Loucy (cell line): Measurements from ENCODE around the gene MMP28.

ENCODE experiments used
- H2AFZ ChIP-seq: fragments of 200-600 bp; sonication (generic); 2 replicates; pipeline ENCODE4 v1.6.0; 2016; ENCODE audit warnings: antibody characterized with exemption, mild to moderate bottlenecking, low read length, moderate library complexity
- H3F3A ChIP-seq: fragments of 200-600 bp; 2 replicates; pipeline ENCODE4 v1.6.0; 2016; ENCODE audit warnings: antibody characterized with exemption, low read depth, mild to moderate bottlenecking
- H3K27me3 ChIP-seq: fragments of 200-600 bp; sonication (generic); 2 replicates; pipeline ENCODE4 v1.6.1; 2014; ENCODE audit warnings: low read length, mild to moderate bottlenecking; ENCODE audit not compliant: insufficient read depth, poor library complexity, severe bottlenecking
- H3K36me3 ChIP-seq: fragments of 200-600 bp; sonication (generic); 2 replicates; pipeline ENCODE4 v1.6.1; 2016; ENCODE audit warnings: low read length; ENCODE audit not compliant: insufficient read depth
- H3K4me1 ChIP-seq: fragments of 200-600 bp; sonication (generic); 2 replicates; pipeline ENCODE4 v1.5.1; 2014; ENCODE audit warnings: low read length, mild to moderate bottlenecking; ENCODE audit not compliant: insufficient read depth, poor library complexity, severe bottlenecking
- H3K4me2 ChIP-seq: fragments of 200-600 bp; sonication (generic); 2 replicates; pipeline ENCODE4 v1.6.0; 2014; ENCODE audit warnings: antibody characterized with exemption, low read length, low read depth, mild to moderate bottlenecking; ENCODE audit not compliant: poor library complexity, severe bottlenecking
- H3K4me3 ChIP-seq: fragments of 200-600 bp; sonication (generic); 2 replicates; pipeline ENCODE4 v1.5.1; 2014; ENCODE audit warnings: low read length, mild to moderate bottlenecking, mixed read lengths; ENCODE audit not compliant: poor library complexity, severe bottlenecking
- H3K79me2 ChIP-seq: fragments of 200-600 bp; sonication (generic); 2 replicates; pipeline ENCODE4 v1.6.1; 2014; ENCODE audit warnings: low read length; ENCODE audit not compliant: insufficient read depth
- H3K9ac ChIP-seq: fragments of 200-600 bp; sonication (generic); 2 replicates; pipeline ENCODE4 v1.6.0; 2014; ENCODE audit warnings: mild to moderate bottlenecking, low read depth, low read length, moderate library complexity; ENCODE audit not compliant: poor library complexity, severe bottlenecking
- H3K9me2 ChIP-seq: fragments of 200-600 bp; sonication (generic); replicated peaks from 2 replicates; pipeline ENCODE4 v1.6.1; 2016; ENCODE audit warnings: low read depth, low read length, mixed read lengths
- H3K9me3 ChIP-seq: fragments of 200-600 bp; sonication (generic); 2 replicates; pipeline ENCODE4 v1.6.1; 2014; ENCODE audit warnings: mild to moderate bottlenecking, antibody characterized with exemption, low read length, low read depth; ENCODE audit not compliant: insufficient read depth
- H4K20me1 ChIP-seq: fragments of 200-600 bp; sonication (generic); 2 replicates; pipeline ENCODE4 v1.6.0; 2014; ENCODE audit warnings: antibody characterized with exemption, low read length, mild to moderate bottlenecking; ENCODE audit not compliant: insufficient read depth, poor library complexity, severe bottlenecking
- CTCF ChIP-seq: fragments of 200-600 bp; sonication (generic); conservative IDR thresholded peaks from 2 replicates; pipeline ENCODE4 v1.5.1; 2014; ENCODE audit warnings: mild to moderate bottlenecking, antibody characterized with exemption, low read length
- EZH2phosphoT487 ChIP-seq: fragments of 200-600 bp; IDR thresholded peaks from 2 replicates; pipeline ENCODE4 v1.6.1; 2018; ENCODE audit warnings: antibody characterized with exemption, mild to moderate bottlenecking, moderate library complexity, borderline replicate concordance

Gene MMP28

GRCh38 chr17:35744830-35745229 lies 50.6 kb downstream of the MMP28 start:
- Histone ChIP-seq H4K20me1 (no peaks in the 10 kb centered on the region), H3K36me3 (no peaks in the 10 kb centered on the region), H3K4me3 (no peak overlapping the region), H3K4me2 (no peak overlapping the region), H3K9me3 (no peaks in the 10 kb centered on the region), H3K4me1 (no peaks in the 10 kb centered on the region), H2AFZ (no peak overlapping the region), H3K79me2 (no peaks in the 10 kb centered on the region), H3K9ac (no peak overlapping the region), H3F3A (no peaks in the 10 kb centered on the region), H3K27me3 (no peaks in the 10 kb centered on the region), H3K9me2 (no peaks in the 10 kb centered on the region)
- no peak for TF ChIP-seq CTCF
- no peak for TF ChIP-seq EZH2phosphoT487

- Histone ChIP-seq H2AFZ (no peak overlapping the region), H3K4me1 (no peaks in the 10 kb centered on the region), H3K27me3 (no peaks in the 10 kb centered on the region), H3K9me3 (no peaks in the 10 kb centered on the region), H3K79me2 (no peaks in the 10 kb centered on the region), H3K9me2 (no peaks in the 10 kb centered on the region), H3F3A (no peaks in the 10 kb centered on the region), H3K9ac (no peak overlapping the region), H4K20me1 (no peaks in the 10 kb centered on the region), H3K4me2 (no peak overlapping the region), H3K4me3 (no peak overlapping the region), H3K36me3 (no peaks in the 10 kb centered on the region)
- no peak for TF ChIP-seq EZH2phosphoT487
- TF ChIP-seq CTCF, result no peak
Observed at GRCh38 chr17:35743626-35744328, 51.7 kb downstream of the MMP28 start.

GRCh38 chr17:35742896-35743477 lies 52.5 kb downstream of the MMP28 start:
- H3K9ac ChIP-seq, result no peak overlapping the region
- TF ChIP-seq CTCF, result no peak
- TF ChIP-seq EZH2phosphoT487, result no peak

More at GRCh38 chr17:35742896-35743477, 52.5 kb downstream of the MMP28 start:
- Histone ChIP-seq H3K9me2 (no peaks in the 10 kb centered on the region), H3K79me2 (no peaks in the 10 kb centered on the region), H4K20me1 (no peaks in the 10 kb centered on the region), H3K4me2 (no peak overlapping the region), H3K27me3 (no peaks in the 10 kb centered on the region), H3K4me3 (no peak overlapping the region), H2AFZ (no peak overlapping the region), H3K36me3 (no peaks in the 10 kb centered on the region), H3K4me1 (no peaks in the 10 kb centered on the region), H3K9me3 (no peaks in the 10 kb centered on the region), H3F3A (no peaks in the 10 kb centered on the region)
